Colonic mucosa (tissue), 4 donors: ENCODE measurements around the gene SIPA1L3. TPM values are rescaled to one million over a fixed set of nuclear protein-coding genes. Genes with fewer than 3 reads are reported as not detected.

Experiments
- DNase-seq: peaks from one replicate; pipeline ENCODE4 v3.0.0-alpha.2; 2020
- H3K27ac ChIP-seq: fragments of 200-600 bp; one replicate; pipeline ENCODE4 v1.8.0; 2021
- H3K27me3 ChIP-seq: fragments of 200-600 bp; one replicate; pipeline ENCODE4 v1.8.0; 2021
- H3K36me3 ChIP-seq: fragments of 200-600 bp; one replicate; pipeline ENCODE4 v1.8.0; 2021
- H3K4me1 ChIP-seq: fragments of 200-600 bp; one replicate; pipeline ENCODE4 v1.8.0; 2021; ENCODE audit warnings: mild to moderate bottlenecking
- H3K4me3 ChIP-seq: fragments of 200-600 bp; one replicate; pipeline ENCODE4 v1.8.0; 2021
- H3K9ac ChIP-seq, 2 donors: one replicate each; pipeline ENCODE4 v1.7.0; 2013; ENCODE audit warnings: control low read depth in 2 of 2, low read depth in 2 of 2, low read length in 2 of 2
- H3K9me3 ChIP-seq: fragments of 200-600 bp; one replicate; pipeline ENCODE4 v1.8.0; 2021
- CTCF ChIP-seq: fragments of 200-600 bp; IDR thresholded peaks from one replicate; pipeline ENCODE4 v1.8.0; 2022; ENCODE audit warnings: antibody characterized with exemption, mild to moderate bottlenecking
- intact Hi-C: fragments of 100-400 bp; cut with DNase I; formaldehyde crosslinking; loops from one replicate; pipeline ENCODE4 v1.14.1; 2022
- total RNA-seq, 2 donors: library from RNA; stranded (reverse); fragmentation: NEBNext Ultra II Directional in 1 of 2; extraction: Animal tissue kit (Norgen Biotek cat#: 25700) in 1 of 2; gene quantifications; one replicate each; pipeline ENCODE4 v1.2.1, GENCODE V29; 2021
- donor health status: healthy.
- donor health status: DM: no; HTN: no; CAD: no.
- donor health status: DM: no; HTN: no; CAD: no.

The SIPA1L3 gene
- total RNA-seq, 2 donors from 2014 or later, result 98.6 to 113 TPM

- no peaks in the 10 kb centered on the region for H3K27me3 ChIP-seq
- H3K27ac ChIP-seq, result no peak overlapping the region
- no peak overlapping the region for H3K4me3 ChIP-seq
- no peaks in the 10 kb centered on the region for H3K36me3 ChIP-seq
- peaks cover 21% of the 10 kb centered on the region for H3K4me1 ChIP-seq
- H3K9me3 ChIP-seq, result no peaks in the 10 kb centered on the region
- intact Hi-C loops, result no loop called here
- peak overlapping the region in 1 of 2 donors; percentile 51 for H3K9ac ChIP-seq
- no peak for TF ChIP-seq CTCF
- DNase-seq, result no peak
Measured at GRCh38 chr19:37929355-37929923, 22.4 kb downstream of the SIPA1L3 start.

- no peak overlapping the region for H3K27ac ChIP-seq
- no peaks in the 10 kb centered on the region for H3K9me3 ChIP-seq
- no peak overlapping the region for H3K4me3 ChIP-seq
- H3K36me3 ChIP-seq, result no peaks in the 10 kb centered on the region
- no peaks in the 10 kb centered on the region for H3K27me3 ChIP-seq
- no peak for TF ChIP-seq CTCF
- intact Hi-C loops, result no loop called here
- H3K4me1 ChIP-seq, result peaks cover 21% of the 10 kb centered on the region
- peak overlapping the region in 1 of 2 donors; percentile 19 for H3K9ac ChIP-seq
- no peak for DNase-seq
Measured at GRCh38 chr19:37930416-37930815, 23.4 kb downstream of the SIPA1L3 start.

- TF ChIP-seq CTCF, result no peak
- Histone ChIP-seq H3K27me3 (no peaks in the 10 kb centered on the region), H3K27ac (peak overlapping the region; percentile 88), H3K4me3 (peak overlapping the region; percentile 23), H3K9ac (peak overlapping the region; percentile 48 to 89), H3K9me3 (no peaks in the 10 kb centered on the region), H3K36me3 (no peaks in the 10 kb centered on the region), H3K4me1 (peaks cover 21% of the 10 kb centered on the region)
- peak; percentile 89 for DNase-seq
- intact Hi-C loops, result no loop called here
Measured at GRCh38 chr19:37931881-37932655, 25.1 kb downstream of the SIPA1L3 start.

GRCh38 chr19:37932985-37933936 lies 26.3 kb downstream of the SIPA1L3 start:
- H3K27ac ChIP-seq, result peak overlapping the region; percentile 88
- intact Hi-C loops, result no loop called here
- peak; percentile 86 for DNase-seq
- no peak for TF ChIP-seq CTCF
- H3K4me1 ChIP-seq, result peaks cover 23% of the 10 kb centered on the region
- no peaks in the 10 kb centered on the region for H3K36me3 ChIP-seq
- H3K9me3 ChIP-seq, result no peaks in the 10 kb centered on the region
- H3K9ac ChIP-seq, result peak overlapping the region; percentile 48 to 89
- H3K27me3 ChIP-seq, result no peaks in the 10 kb centered on the region
- H3K4me3 ChIP-seq, result peak overlapping the region; percentile 23

- no peak for TF ChIP-seq CTCF
- no peak for DNase-seq
- H3K4me1 ChIP-seq, result peaks cover 21% of the 10 kb centered on the region
Measured at GRCh38 chr19:37933937-37934358, 26.9 kb downstream of the SIPA1L3 start.

More at GRCh38 chr19:37933937-37934358, 26.9 kb downstream of the SIPA1L3 start:
- intact Hi-C loops, result no loop called here
- no peaks in the 10 kb centered on the region for H3K9me3 ChIP-seq
- H3K27ac ChIP-seq, result peak overlapping the region; percentile 88
- no peak overlapping the region for H3K4me3 ChIP-seq
- no peaks in the 10 kb centered on the region for H3K36me3 ChIP-seq
- H3K9ac ChIP-seq, result peak overlapping the region in 1 of 2 donors; percentile 89
- no peaks in the 10 kb centered on the region for H3K27me3 ChIP-seq
